Panc1 (cell line): ENCODE results near the gene NPM1. TPM values are rescaled to one million over a fixed set of nuclear protein-coding genes. Genes with fewer than 3 reads are reported as not detected.

ENCODE experiments used
- ATAC-seq: fragments of 200-7000 bp; cut with Tn5 transposase; 2 replicates; pipeline ENCODE4 v1.9.1; 2020; ENCODE audit warnings: mild to moderate bottlenecking, moderate library complexity
- BruUV-seq: library from RNA; stranded (reverse); fragments of 400-500 nt; replicated peaks from 2 replicates; lab custom pipeline; 2021; lab: Mats Ljungman, UMichigan
- CTCF ChIA-PET: fragments of 300-600 bp; sonication (Branson Sonifier 250); formaldehyde crosslinking; loops from one replicate; lab custom pipeline; 2022; ENCODE audit warnings: antibody characterized with exemption; lab: Charles Lee
- POLR2A ChIA-PET: fragments of 300-600 bp; sonication (Branson Sonifier 250); formaldehyde crosslinking; loops from one replicate; lab custom pipeline; 2022; ENCODE audit warnings: antibody characterized with exemption; lab: Charles Lee
- DNase-seq: peaks from one replicate; pipeline ENCODE4 v3.0.0-alpha.2; 2010; ENCODE audit warnings: low read depth, low spot score
- H3K27ac ChIP-seq: 2 replicates; pipeline ENCODE4 v1.5.1; 2011; ENCODE audit warnings: mild to moderate bottlenecking, low read length, inconsistent platforms
- H3K27me3 ChIP-seq: fragments of 200-500 bp; sonication (Bioruptor generic); 2 replicates; pipeline ENCODE4 v1.6.0; 2014; ENCODE audit warnings: low read length, inconsistent platforms; ENCODE audit not compliant: control insufficient read depth, insufficient read depth
- H3K36me3 ChIP-seq: fragments of 200-500 bp; sonication (Bioruptor generic); 2 replicates; pipeline ENCODE4 v1.5.1; 2014; ENCODE audit warnings: inconsistent platforms, mild to moderate bottlenecking, low read length, moderate library complexity; ENCODE audit not compliant: control insufficient read depth, insufficient read depth
- H3K4me1 ChIP-seq: 2 replicates; pipeline ENCODE4 v1.5.1; 2011; ENCODE audit warnings: inconsistent platforms, mild to moderate bottlenecking, low read length, moderate library complexity; ENCODE audit not compliant: control insufficient read depth, insufficient read depth
- H3K4me3 ChIP-seq, 2 experiments: 2 replicates each; pipeline ENCODE4 v1.5.1; 2011 to 2012; ENCODE audit warnings: low read depth in 2 of 2, low read length in 2 of 2, mild to moderate bottlenecking in 2 of 2, inconsistent platforms in 1 of 2, moderate library complexity in 1 of 2
- H3K9me3 ChIP-seq: fragments of 200-500 bp; sonication (Bioruptor generic); 2 replicates; pipeline ENCODE4 v1.5.1; 2014; ENCODE audit warnings: low read depth, mild to moderate bottlenecking, inconsistent platforms, low read length, moderate library complexity; ENCODE audit not compliant: control insufficient read depth, insufficient read depth
- CTCF ChIP-seq: fragments of 450-650 bp; IDR thresholded peaks from 2 replicates; pipeline ENCODE4 v1.5.1; 2017; ENCODE audit warnings: mild to moderate bottlenecking
- POLR2AphosphoS5 ChIP-seq: IDR thresholded peaks from 2 replicates; pipeline ENCODE4 v1.6.1; 2012; ENCODE audit warnings: mild to moderate bottlenecking, low read depth, low read length, moderate library complexity
- SIN3A ChIP-seq: IDR thresholded peaks from 2 replicates; pipeline ENCODE4 v1.6.1; 2012; ENCODE audit warnings: low read depth, mild to moderate bottlenecking, low read length, moderate library complexity, borderline replicate concordance; ENCODE audit not compliant: insufficient read depth
- TCF7L2 ChIP-seq: IDR thresholded peaks from 2 replicates; pipeline ENCODE4 v1.6.1; 2011; ENCODE audit warnings: mild to moderate bottlenecking, low read depth, low read length, inconsistent platforms
- in situ Hi-C: cut with HindIII; loops from 2 replicates; pipeline ENCODE4 v1.10.0; 2016; ENCODE audit warnings: low sequenced_read_pairs, low pct_unique_long_range_greater_than_20kb
- intact Hi-C: fragments of 100-400 bp; cut with micrococcal nuclease; formaldehyde crosslinking; loops from one replicate; pipeline ENCODE4 v1.10.0; 2022; ENCODE audit not compliant: unreplicated experiment
- total RNA-seq: library from RNA; stranded (reverse); gene quantifications from one replicate; pipeline ENCODE4 v1.2.1, GENCODE V29; 2021; ENCODE audit not compliant: unreplicated experiment
- TF ChIP-seq, protein P1 (sequence below), 2 experiments: IDR thresholded peaks; 2 replicates each; pipeline ENCODE4 v1.6.1; 2011 to 2012; ENCODE audit warnings: low read depth in 2 of 2, control low read depth in 1 of 2, low read length in 1 of 2, mild to moderate bottlenecking in 1 of 2, moderate library complexity in 1 of 2; ENCODE audit not compliant: insufficient read depth in 1 of 2

Gene NPM1
- total RNA-seq, 1 experiment from 2014 or later: 1,864 TPM

DNA sequence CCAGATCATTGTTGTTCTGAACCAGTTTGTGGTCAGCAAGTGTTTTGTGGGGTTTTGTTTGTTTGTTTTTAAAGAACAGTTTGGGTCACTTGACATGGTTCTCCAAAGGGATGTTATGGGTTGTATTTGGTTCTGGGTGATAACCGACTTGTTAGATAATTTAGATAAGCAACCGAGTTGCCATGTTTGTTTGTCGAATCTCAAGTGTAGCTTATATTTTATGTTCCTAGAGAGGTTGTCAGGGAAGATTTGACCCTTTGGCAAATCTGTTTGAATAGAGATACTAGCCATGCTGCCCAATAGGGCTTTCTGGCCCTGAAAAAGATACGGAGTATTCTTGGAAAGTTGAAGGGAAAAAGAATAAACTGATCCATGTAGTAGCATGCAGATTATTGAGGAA, 19.6 kb downstream of the NPM1 start:
- no TSS peak for BruUV-seq
- CTCF ChIA-PET: no interaction called here
- DNase-seq (no peak), ATAC-seq (no peak)
- intact Hi-C loops: no loop called here
- Histone ChIP-seq H3K9me3 (no peaks in the 10 kb centered on the region), H3K4me1 (peaks cover 30% of the 10 kb centered on the region), H3K27me3 (no peaks in the 10 kb centered on the region), H3K4me3 (no peak overlapping the region), H3K27ac (no peak overlapping the region; the same call in 1 of the 2 replicates), H3K36me3 (peaks cover 62% of the 10 kb centered on the region)
- TF ChIP-seq, protein P1, sequence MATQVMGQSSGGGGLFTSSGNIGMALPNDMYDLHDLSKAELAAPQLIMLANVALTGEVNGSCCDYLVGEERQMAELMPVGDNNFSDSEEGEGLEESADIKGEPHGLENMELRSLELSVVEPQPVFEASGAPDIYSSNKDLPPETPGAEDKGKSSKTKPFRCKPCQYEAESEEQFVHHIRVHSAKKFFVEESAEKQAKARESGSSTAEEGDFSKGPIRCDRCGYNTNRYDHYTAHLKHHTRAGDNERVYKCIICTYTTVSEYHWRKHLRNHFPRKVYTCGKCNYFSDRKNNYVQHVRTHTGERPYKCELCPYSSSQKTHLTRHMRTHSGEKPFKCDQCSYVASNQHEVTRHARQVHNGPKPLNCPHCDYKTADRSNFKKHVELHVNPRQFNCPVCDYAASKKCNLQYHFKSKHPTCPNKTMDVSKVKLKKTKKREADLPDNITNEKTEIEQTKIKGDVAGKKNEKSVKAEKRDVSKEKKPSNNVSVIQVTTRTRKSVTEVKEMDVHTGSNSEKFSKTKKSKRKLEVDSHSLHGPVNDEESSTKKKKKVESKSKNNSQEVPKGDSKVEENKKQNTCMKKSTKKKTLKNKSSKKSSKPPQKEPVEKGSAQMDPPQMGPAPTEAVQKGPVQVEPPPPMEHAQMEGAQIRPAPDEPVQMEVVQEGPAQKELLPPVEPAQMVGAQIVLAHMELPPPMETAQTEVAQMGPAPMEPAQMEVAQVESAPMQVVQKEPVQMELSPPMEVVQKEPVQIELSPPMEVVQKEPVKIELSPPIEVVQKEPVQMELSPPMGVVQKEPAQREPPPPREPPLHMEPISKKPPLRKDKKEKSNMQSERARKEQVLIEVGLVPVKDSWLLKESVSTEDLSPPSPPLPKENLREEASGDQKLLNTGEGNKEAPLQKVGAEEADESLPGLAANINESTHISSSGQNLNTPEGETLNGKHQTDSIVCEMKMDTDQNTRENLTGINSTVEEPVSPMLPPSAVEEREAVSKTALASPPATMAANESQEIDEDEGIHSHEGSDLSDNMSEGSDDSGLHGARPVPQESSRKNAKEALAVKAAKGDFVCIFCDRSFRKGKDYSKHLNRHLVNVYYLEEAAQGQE (IDR thresholded peaks at IDR 0.05; ENCODE audit: insufficient read depth in 1 of 2, low read depth in 2 of 2, low read length in 1 of 2): no peak
- no peak for TF ChIP-seq POLR2AphosphoS5
- TF ChIP-seq TCF7L2: no peak
- no peak for TF ChIP-seq CTCF
- no peak for TF ChIP-seq SIN3A
- POLR2A ChIA-PET: no interaction called here
- in situ Hi-C loops: loop anchor here (25.0 kb wide), 1 partner anchor 455 kb away; no protein-coding TSS in a partner anchor

DNA sequence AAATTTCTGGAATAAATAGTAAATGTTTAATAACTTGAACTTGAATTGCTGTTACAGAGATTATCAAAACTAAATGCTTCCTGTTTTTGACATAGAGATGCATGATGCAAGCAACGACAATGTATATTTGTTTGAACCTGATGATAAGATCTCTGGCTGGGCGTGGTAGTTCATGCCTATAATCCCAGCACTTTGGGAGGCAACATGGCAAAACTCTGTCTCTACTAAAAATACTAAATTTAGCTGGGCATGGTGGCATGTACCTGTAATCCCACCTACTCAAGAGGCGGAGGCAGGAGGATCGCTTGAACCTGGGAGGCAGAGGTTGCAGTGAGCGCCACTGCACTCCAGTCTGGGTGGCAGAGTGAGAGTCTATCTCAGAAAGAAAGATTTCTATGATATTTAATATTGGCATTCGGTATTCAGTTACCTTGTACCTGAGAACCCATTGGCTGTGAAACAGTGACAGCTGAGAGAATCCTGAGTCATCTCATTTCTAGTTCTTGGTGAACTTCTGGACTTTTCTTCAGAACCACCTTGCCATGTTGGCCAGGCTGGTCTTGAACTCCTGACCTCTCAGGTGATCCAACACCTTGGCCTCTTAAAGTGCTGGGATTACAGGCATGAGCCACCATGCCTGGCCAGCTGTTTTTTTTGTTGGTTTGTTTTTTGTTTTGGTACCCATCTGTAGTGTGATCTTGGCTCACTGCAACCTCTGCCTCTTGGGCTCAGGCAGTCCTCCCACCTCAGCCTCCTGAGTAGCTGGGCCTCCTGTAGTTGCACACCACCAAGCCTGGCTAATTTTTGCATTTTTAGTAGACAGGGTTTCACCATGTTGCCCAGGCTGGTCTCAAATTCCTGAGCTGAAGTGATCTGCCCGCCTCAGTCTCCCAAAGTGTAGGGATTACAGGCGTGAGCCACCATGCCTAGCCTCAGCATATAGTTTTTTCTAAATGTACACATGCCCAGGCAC, 21.8 kb downstream of the NPM1 start:
- ChIA-PET CTCF (no interaction called here), POLR2A (no interaction called here)
- DNase-seq (no peak), ATAC-seq (no peak)
- BruUV-seq: no TSS peak
- no peak overlapping the region for H3K4me3 ChIP-seq
- in situ Hi-C loops (loop anchor here (25.0 kb wide), 1 partner anchor 453 kb away; no protein-coding TSS in a partner anchor), intact Hi-C loops (loop anchor here (10.0 kb wide), 2 partner anchors 215 to 445 kb away; no protein-coding TSS in a partner anchor)
- peaks cover 44% of the 10 kb centered on the region for H3K4me1 ChIP-seq
- no peaks in the 10 kb centered on the region for H3K27me3 ChIP-seq
- H3K9me3 ChIP-seq: no peaks in the 10 kb centered on the region
- peaks cover 78% of the 10 kb centered on the region for H3K36me3 ChIP-seq
- TF ChIP-seq TCF7L2 (no peak), CTCF (no peak), SIN3A (no peak), POLR2AphosphoS5 (no peak)
- TF ChIP-seq, protein P1 (IDR thresholded peaks at IDR 0.05; ENCODE audit: insufficient read depth in 1 of 2, low read depth in 2 of 2, low read length in 1 of 2): no peak
- no peak overlapping the region for H3K27ac ChIP-seq
